ENCODE data around the gene EEF2KMT.
"Not testable (repeated sequence)": the region's sequence is repeated elsewhere in the genome, so short reads cannot be mapped to it uniquely, and the experiment has no call there.

The EEF2KMT gene, protein sequence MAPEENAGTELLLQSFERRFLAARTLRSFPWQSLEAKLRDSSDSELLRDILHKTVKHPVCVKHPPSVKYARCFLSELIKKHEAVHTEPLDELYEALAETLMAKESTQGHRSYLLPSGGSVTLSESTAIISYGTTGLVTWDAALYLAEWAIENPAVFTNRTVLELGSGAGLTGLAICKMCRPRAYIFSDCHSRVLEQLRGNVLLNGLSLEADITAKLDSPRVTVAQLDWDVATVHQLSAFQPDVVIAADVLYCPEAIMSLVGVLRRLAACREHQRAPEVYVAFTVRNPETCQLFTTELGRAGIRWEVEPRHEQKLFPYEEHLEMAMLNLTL

DNA sequence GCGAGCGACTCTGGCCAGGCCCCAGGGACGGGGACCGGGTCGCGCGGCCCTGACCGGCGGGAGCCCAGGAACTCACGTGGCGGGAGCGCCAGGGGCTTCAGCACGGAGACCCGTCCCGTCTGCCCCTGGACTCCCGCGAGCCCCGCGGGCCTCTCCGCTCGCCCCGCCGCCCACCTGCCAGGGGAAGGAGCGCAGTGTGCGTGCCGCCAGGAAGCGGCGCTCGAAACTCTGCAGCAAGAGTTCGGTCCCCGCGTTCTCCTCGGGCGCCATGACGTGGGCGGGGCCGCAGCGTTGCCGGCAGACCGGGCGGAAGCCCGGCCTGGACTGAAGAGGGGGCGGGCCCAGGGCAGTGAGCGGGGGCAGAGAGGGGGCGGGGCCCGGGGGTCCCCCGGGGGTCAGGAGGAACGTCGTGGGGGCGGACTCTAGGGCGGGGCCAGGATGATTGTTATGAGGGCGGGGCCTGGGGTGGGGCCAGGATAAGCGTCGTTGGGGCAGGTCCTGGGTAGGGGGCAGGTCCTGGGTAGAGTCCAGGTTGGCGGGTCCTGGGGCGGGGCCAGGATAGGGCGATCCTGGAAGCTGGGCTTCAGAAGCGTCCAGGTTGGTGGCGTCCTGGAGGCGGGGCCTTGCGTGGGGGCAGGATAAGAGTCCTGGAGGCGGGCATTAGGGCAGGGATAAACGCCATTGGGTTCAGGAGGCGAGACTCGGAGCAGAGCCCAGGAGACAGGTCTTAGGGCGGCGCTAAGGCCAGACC is at the start of gene EEF2KMT:
Gene EEF2KMT, minus strand, starts transcription at position 326 of the 751 bp plus-strand sequence. Its CDS starts 56 bp downstream, at position 270.
- peak; percentile 98 for DNase-seq (ENCODE audit: low spot score)

DNA sequence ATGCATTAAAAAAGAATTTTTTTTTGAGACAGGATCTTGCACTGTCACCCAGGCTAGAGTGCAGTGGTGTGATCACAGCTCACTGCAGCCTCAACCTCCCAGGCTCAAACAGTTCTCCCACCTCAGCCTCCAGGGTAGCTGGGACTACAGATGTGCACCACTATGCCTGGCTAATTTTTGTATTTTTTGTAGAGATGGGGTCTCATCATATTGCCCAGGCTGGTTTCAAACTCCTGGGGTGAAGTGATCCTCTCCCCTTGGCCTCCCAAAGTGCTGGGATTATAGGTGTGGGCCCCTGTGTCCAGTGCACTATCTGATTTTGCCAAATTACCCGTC is 47.0 kb upstream of the EEF2KMT start:
- not testable (repeated sequence) for DNase-seq (ENCODE audit: low spot score)

DNA sequence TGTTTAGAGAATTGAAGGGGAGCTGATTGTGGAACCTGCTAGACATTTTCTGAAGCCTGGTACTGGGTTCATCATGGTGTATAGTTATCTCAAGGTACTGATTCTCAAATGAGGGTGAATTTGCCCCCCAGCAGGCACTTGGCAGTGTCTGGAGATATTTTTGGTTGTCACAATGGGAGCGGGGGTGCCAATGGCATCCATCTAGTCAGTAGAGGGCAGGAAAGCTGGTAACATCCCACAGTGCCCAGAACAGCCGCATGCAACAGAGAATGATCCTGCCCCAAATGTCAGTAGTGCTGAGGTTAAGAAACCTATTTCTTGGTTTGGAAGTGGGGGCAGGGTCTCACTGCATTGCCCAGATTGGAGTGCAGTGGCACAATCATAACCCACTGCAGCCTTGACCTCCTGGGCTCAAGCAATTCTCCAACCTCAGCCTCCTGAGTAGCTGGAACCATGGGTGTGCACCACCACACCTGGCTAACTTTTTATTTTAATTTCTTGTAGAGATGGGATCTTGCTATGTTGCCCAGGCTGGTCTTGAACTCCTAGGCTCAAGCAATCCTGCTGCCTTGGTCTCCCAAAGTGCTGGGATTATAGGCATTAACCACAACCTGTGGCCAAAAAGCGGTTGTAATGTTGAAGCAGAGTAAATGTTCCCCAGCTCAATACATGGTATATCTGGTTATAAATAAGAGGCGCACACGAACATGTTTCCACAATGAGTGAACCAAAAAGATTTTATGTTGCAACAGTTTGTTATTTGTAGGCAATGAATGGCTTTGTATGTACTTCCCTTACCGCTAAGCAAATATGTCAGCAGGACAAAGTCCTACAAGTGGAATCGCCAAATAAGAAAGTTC is 46.4 kb upstream of the EEF2KMT start:
- DNase-seq (ENCODE audit: low spot score): no peak

DNA sequence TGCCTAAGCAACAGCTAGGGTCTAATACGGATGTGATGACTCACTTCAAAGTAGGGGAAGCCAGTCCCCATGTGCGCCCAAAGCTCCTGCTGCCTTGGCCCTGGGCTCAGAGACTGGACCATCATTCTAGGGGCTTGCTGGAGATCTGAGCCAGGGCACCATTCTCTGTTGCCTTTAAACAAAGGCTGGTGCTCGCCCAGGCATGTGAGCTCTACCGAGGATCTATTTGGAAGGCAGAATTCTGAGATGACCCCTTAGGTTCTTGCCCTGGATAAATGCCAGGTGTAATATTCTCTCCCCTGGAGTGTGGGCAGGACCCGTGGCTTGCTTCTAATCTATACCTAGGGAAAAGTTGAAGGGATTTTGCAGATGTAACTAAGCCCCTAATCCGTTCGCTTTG is 42.6 kb upstream of the EEF2KMT start:
- DNase-seq (ENCODE audit: low spot score): not testable (repeated sequence)

DNA sequence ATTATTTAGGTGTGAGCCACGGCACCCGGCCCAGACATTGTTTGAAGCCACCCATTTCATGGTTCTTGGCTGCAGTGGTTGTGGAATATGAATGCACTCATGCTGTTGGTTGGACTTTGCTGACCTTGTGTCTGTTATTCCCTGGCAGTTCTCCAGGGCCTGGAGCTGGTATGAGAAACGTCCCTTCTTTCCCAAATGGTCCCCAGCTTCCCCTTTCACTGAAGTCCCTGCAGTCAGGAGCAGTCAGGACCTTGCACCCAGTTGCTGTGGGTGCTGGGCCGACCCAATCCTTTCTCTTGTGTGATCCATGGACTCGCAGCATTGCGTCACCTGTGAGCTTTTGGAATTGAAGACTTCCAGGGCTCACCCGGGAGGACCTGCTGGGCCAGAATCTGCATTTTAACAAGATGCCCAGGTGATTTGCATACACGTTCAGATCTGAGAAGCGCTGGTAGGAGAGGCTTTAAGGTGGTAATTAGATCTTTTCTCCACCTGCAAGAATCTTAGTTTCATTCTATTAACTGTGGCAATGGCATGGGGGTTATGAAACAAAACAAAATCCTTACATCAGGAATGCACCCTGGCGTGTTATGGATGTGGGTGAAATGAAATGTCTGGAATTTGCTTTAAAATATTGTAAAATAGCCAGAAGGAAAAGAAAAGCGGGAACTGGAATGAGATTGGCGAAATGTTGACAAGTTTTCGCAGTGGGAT is 37.3 kb upstream of the EEF2KMT start:
- DNase-seq (ENCODE audit: low spot score): not testable (repeated sequence)

DNA sequence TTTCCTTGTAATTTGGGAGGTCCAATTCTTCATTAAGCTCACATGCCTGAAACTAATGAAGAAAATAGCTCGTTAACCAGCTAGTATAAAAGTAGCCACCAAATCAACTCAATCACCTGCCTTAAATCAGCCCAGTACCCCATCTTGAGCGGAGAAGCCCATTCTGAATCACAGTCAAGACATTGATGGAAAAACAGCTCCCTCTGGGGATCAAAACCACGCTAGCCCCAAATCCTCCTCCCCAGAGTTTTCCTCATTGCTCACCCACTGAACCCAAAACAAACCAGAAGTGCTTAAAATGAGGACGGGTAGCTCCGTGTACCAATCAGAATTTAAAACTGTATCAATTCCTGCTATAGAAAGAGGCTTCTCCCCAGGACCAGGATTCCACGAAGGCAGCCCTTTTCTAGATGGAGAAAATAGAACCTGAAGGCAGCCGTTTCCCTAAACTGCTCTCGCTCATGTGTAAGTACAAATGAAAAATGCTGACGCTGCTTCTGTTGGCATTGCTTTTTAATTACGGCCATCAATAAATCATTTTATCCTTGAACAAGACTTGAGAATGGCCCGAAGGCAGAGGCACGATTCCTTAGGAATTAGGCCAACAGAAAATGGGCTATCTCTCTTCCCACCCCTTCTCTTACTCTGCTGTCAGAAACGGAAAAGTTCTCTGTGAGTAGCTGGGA is 35.5 kb upstream of the EEF2KMT start:
- not testable (repeated sequence) for DNase-seq (ENCODE audit: low spot score)

DNA sequence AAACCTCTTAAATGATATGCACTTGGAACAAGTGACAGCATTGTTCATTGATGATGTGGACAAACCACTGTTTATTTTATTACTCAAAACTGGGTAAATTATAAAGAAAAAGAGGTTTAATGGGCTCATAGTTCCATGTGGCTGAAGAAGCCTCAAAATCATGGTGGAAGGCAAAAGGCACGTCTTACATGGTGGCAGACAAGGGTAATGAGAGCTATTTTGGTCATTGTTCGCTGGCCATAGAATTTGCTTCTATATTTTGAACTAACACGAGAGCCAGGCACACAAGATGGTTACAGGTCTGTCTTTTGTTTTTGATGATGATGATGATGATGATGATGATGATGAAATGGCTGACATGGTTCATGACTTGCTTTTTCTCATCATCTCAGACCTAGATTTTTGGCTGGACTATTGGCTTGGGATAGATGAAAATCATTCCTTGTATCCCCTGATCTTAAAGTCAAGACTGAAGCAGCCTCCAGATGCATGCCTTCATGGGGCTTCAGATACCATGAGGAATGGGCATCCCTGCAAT is 33.9 kb upstream of the EEF2KMT start:
- not testable (repeated sequence) for DNase-seq (ENCODE audit: low spot score)

DNA sequence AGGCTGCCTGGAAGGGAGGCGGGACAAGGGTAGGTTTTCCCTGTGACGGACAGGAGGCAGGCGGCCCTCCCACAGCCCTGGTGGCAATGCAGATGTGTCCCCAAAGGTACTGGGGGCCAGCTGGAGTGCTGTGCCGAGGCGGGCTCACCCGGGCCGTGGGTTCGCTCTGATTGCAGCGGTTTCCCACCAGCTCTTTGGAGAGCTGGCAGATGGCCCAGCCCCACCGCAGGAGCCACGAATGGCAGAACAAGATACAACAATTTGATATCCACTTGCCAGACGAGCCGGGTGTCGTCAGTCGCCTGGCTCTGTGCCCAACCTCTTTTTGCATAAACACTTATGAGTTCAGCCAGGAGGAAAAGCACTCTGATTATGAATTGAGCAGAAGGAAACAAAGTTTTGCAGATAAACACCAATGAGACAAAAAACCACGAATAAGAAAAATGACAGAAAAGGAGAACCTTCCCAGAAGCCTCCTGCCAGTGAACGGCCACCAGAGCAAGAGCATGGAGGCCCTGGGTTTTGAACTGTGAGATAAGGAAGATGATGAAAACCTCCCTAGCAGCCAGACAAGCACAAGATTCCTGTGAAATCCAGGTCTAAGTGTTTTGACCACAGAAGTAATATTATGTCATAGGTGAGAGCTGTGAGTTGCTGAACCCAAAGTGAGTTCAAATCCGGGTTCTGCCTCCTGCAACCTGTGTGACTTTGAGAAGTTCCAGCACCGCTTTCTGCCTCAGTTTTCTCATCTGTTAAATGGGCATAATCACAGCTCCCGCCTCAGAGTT is 19.9 kb upstream of the EEF2KMT start:
- DNase-seq (ENCODE audit: low spot score): peak; percentile 67

DNA sequence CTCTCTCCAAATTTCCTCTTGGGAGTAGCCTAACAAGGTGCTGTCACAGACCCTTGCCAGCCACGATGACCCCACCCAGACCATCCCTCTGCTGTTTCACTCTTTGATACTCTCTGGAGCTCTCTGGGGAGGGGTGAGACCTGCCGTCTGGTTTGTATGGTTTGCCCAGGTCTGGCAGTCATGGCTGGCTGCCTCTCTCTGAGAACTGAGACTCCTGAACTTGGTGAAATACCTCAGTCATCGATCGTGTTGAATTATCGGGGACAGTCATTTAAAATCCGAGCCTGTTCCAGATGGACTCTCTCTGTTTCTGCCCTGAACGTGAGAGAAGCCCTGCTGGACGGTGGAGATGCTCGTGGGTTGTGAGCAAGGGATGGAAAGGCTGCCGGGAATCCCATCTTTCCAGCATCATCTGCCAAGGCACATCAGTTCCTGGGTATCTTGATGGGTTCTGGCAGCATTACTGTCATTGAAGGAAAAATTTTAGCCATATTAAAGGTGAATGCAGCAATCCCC is 19.2 kb upstream of the EEF2KMT start:
- DNase-seq (ENCODE audit: low spot score): not testable (repeated sequence)

DNA sequence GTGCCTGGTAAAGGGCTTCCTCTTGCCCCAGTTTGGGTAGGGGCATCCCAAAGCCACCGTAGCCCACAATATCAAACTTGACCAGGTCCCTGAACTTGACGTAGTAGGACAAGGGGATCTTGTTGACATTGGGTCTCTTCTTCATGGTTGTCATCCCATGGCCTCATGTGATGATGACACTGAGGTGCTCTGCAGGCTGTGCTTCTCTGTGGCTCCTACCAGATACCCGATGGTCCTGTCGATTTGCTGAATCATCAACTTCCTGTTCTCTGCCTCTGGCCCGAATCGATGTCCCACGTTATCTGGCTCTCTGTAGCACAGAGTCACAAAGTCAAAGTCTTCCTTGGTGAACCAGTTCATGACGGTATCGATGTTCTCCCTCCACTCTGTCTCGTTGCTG is 13.3 kb upstream of the EEF2KMT start:
- not testable (repeated sequence) for DNase-seq (ENCODE audit: low spot score)

DNA sequence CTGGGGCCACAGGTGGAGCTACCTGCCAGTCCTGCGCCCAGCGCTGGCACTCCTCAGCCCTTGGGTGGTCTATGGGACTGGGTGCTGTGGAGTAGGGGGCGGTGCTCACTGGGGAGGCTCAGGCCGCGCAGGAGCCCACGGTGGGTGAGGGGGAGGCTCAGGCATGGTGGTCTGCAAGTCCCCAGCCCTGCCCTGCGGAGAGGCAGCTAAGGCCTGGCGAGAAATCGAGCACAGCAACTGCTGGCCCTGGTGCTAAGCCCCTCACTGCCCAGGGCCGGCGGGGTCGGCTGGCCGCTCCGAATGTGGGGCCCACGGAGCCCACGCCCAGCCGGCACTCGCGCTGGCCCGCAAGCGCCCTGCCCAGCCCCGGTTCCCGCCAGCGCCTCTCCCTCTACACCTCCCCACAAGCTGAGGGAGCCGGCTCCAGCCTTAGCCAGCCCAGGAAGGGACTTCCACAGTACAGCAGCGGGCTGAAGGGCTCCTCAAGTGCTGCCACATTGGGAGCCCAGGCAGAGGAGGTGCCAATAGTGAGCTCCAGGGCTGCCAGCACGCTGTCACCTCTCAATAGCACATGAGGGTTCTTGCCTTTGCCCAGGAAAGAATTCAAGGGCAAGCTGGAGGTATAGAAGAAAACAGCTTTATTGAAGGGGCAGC is 11.0 kb upstream of the EEF2KMT start:
- no peak for DNase-seq (ENCODE audit: low spot score)

DNA sequence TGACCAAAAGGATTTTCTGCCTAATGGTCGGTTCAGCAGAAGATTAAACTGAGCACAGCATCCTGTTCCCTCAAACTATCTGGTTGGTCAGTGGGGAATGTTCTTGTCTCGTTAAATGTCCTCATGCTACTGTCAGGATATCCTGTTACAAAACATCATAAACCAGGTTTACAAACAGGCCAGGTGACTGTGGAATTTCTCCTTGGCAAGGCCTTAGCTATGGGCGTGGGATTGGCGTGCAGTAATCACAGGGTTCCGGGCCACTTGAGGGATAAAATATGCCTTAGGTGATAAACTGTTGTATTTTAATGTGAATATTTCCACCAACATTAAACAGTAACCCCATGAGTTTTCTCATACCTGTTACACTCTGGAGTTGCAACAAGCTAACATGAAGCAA is 7.4 kb upstream of the EEF2KMT start:
- DNase-seq (ENCODE audit: low spot score): not testable (repeated sequence)

DNA sequence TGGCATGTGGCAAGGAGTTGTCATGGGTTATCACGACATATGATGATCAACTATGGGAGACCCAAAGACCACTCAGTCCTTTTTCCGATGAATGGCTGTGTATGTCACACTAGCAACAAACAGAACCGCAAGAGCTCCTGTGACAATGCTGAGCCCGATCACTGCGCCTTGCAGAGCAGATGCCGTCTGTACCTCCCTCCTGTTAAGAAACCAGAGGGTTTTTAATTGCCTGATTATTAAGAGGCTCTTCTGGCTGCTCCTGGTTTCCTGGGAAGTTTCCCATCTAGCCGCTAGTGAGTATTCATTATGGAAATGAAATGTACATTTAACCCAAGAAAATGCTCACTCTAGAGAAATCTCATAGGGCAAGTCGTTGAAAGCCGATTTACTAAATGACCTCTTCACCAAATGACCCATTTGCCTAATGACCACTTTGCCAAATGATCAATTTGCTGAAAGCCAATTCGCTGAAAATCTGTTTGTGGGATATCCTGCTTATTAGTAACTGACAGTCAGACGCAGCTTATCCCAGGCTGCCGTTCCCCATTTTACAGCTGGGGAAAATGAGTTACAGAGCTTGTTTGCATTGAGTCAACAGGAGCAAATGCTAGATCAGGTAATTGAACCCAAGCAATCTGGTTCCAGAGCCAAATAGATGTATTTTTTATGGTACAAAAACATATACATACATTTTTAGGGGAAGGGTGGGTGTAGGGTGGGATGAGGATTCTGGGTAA is 5.9 kb upstream of the EEF2KMT start:
- DNase-seq (ENCODE audit: low spot score): not testable (repeated sequence)

DNA sequence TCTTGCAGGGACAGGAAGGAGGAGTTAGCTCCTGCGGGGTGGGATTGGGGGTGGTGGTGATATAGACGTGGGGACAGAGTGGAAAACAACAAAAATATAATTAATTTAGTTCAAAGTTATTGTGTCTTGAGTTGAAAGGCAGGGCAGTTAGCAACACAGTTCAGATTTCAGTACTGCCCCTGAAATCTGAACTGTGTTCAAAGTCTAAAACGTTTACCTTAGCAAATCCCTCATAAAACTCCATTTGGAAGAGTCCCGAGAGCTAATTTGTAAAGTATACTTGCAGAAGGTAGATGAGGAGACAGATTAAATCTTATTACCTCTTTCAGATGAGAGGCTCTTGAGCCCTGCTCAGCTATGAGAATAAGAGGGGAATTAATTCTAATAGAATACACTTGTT is 1.6 kb upstream of the EEF2KMT start:
- DNase-seq (ENCODE audit: low spot score): not testable (repeated sequence)

DNA sequence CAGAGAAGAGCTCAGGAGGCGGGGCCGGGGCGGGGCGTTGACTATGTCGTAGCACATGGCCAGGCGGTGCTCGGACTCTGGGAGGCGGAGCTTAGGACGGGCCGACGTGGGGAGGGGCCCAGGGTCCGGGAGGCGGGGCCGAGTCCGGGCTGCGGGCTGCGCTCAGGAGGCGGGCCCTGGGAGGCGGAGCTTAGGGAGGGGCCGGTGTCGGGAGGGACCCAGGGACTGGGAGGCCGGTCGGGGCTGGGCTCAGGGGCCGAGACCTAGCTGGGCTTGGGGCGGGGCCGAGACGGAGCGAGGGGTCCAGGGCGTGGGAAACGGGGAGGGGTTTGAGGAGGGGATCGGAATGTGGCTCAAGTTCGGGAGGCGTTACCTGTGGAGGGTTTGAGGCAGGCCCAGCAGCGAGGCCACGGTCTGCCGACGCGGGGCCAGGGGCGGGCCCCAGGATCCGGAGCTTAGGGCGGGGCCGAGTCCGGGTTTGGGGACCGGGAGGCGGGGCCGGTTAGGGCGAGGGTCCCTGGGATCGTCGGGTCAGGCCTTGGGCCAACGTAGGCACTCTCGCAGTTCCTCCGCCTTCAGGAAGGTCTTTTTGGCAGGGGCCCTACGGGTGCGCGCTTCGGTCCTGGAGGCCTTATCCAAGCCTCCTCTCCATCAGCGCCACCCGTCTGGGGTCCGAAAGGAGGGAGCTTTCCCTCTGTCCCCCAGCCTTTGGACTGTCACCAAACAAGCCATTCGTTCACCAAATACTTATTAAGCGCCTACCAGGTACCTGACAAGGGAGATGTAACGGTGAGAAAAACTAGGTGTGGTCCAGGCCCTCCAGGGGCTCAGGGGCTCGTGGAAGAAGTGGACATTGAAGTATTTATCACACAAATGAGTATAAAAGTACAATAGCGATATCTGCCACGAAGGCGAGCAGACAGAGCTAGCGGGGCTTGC is 895 bp upstream of the EEF2KMT start:
- peak; percentile 63 for DNase-seq (ENCODE audit: low spot score)

DNA sequence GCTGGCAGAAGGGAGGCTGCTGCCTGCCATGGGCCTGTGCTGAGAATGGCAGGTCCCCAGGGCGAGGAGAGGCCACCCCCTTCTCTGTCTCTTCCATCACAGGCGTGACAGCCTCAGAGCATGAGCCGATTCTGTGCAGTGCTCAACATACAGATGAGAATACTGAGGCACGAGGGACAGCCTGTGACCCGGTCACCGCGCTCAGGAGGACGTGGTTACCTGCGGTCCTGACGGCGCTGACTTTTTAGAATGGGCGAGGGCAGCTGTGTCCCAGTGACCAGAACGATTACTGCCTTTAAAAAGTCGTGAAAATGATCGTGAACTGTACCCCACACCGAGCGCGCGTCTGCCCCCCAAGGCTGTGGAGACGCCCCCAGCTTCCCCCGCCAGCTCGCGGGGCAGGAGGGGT is 530 bp downstream of the EEF2KMT start:
- not testable (repeated sequence) for DNase-seq (ENCODE audit: low spot score)

DNA sequence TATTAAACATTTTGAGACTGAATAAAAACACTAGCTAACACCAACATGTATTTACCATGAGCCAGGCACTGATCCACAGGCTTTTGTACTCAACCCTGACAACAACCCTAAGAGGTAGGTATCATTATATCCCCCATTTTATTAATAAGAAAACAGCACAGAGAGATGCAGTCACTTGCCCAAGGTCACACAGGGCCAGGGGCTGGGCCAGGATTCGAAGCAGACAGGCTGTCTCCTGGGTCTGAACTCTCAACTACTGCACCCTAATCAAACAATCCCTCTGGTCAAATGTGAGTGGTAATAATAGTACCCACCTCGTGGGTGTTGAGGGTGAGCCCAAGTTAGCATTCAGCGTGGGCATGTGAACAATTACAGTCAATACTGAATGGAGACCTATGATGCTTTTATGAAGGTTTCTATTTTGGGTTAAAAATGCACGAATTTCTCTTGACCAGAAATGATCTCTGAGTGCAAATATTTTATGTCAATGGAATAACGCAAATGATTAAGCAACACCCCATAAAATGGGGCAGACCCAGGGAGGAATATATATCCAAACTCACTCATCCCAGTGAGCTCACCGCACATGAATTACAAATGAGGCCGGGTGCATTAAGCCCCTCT is 1.0 kb downstream of the EEF2KMT start:
- not testable (repeated sequence) for DNase-seq (ENCODE audit: low spot score)
